Measurements from ENCODE around the gene SMC3. TPM values are rescaled to one million over a fixed set of nuclear protein-coding genes. Genes with fewer than 3 reads are reported as not detected.

SMC3 gene
- polyA plus RNA-seq, 1 of the 3 experiments (the other 2 are of a cell fraction): 10.1 TPM

DNA sequence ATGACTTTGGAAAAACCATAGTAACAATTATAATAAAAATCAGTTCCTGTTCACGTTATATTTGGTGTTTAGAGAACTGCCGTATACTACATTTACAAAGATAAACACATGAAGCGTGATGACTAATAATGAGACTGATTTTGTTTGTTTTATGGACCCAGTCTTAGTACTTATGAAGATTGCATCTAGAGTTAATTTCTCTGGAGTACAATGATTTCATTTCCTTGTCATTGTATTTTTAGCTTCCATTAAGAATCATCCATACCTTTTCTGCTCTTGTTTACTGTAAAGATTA, 79.6 kb downstream of the SMC3 start:
- Histone ChIP-seq H2AFZ (ENCODE audit: low read depth) (no peak overlapping the region), H3K36me3 (replicated peaks in 1 of 2; ENCODE audit: control insufficient read depth in 1 of 2, insufficient read depth in 2 of 2, low read length in 1 of 2) (no peaks in the 10 kb centered on the region), H3F3A (replicated peaks; ENCODE audit: insufficient read depth) (peaks cover 8% of the 10 kb centered on the region), H4K20me1 (ENCODE audit: insufficient read depth) (no peaks in the 10 kb centered on the region), H3K79me2 (ENCODE audit: insufficient read depth) (no peaks in the 10 kb centered on the region), H3K27ac (ENCODE audit: low read depth in 2 of 2, low read length in 1 of 2) (no peak overlapping the region), H3K4me2 (no peak overlapping the region), H3K9me3 (no peaks in the 10 kb centered on the region), H3K9me2 (no peaks in the 10 kb centered on the region), H3K9ac (no peak overlapping the region), H3K27me3 (ENCODE audit: insufficient read depth) (no peaks in the 10 kb centered on the region), H3K4me1 (ENCODE audit: control insufficient read depth in 1 of 2, insufficient read depth in 2 of 2, low read depth in 1 of 2, low read length in 1 of 2) (peaks cover 10 to 35% of the 10 kb centered on the region in 2 experiments; a peak in 3 of 4 replicates), H3K4me3 (ENCODE audit: low read depth in 2 of 2, low read length in 1 of 2) (no peak overlapping the region)
- no peak for DNase-seq
- POLR2A ChIA-PET: no interaction called here
- WGBS (ENCODE audit: low lambda C conversion rate): 76% methylated on average over 3 of the region's 3 CpGs
- CTCF ChIA-PET: interaction anchor here (0.9 to 3.3 kb wide), 6 partner anchors 16 to 342 kb away, joined by 3 to 22 read pairs (median 4); partner anchors contain the start of gene SMNDC1
- TF ChIP-seq RFX5 (IDR thresholded peaks at IDR 0.05; ENCODE audit: low read length) (no peak), TAF1 (IDR thresholded peaks at IDR 0.05; ENCODE audit: borderline replicate concordance, low read depth, low read length) (no peak), FOXM1 (IDR thresholded peaks at IDR 0.05; ENCODE audit: low read depth) (no peak), MEF2A (IDR thresholded peaks at IDR 0.05; ENCODE audit: borderline replicate concordance, low read depth) (no peak), NRF1 (IDR thresholded peaks at IDR 0.05; ENCODE audit: low read depth, low read length) (no peak)
- TF ChIP-seq, protein P1, sequence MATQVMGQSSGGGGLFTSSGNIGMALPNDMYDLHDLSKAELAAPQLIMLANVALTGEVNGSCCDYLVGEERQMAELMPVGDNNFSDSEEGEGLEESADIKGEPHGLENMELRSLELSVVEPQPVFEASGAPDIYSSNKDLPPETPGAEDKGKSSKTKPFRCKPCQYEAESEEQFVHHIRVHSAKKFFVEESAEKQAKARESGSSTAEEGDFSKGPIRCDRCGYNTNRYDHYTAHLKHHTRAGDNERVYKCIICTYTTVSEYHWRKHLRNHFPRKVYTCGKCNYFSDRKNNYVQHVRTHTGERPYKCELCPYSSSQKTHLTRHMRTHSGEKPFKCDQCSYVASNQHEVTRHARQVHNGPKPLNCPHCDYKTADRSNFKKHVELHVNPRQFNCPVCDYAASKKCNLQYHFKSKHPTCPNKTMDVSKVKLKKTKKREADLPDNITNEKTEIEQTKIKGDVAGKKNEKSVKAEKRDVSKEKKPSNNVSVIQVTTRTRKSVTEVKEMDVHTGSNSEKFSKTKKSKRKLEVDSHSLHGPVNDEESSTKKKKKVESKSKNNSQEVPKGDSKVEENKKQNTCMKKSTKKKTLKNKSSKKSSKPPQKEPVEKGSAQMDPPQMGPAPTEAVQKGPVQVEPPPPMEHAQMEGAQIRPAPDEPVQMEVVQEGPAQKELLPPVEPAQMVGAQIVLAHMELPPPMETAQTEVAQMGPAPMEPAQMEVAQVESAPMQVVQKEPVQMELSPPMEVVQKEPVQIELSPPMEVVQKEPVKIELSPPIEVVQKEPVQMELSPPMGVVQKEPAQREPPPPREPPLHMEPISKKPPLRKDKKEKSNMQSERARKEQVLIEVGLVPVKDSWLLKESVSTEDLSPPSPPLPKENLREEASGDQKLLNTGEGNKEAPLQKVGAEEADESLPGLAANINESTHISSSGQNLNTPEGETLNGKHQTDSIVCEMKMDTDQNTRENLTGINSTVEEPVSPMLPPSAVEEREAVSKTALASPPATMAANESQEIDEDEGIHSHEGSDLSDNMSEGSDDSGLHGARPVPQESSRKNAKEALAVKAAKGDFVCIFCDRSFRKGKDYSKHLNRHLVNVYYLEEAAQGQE (IDR thresholded peaks at IDR 0.05; ENCODE audit: low read depth, low read length): no peak
- TF ChIP-seq, protein P2, sequence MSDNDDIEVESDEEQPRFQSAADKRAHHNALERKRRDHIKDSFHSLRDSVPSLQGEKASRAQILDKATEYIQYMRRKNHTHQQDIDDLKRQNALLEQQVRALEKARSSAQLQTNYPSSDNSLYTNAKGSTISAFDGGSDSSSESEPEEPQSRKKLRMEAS (IDR thresholded peaks at IDR 0.05; ENCODE audit: low read depth): no peak

DNA sequence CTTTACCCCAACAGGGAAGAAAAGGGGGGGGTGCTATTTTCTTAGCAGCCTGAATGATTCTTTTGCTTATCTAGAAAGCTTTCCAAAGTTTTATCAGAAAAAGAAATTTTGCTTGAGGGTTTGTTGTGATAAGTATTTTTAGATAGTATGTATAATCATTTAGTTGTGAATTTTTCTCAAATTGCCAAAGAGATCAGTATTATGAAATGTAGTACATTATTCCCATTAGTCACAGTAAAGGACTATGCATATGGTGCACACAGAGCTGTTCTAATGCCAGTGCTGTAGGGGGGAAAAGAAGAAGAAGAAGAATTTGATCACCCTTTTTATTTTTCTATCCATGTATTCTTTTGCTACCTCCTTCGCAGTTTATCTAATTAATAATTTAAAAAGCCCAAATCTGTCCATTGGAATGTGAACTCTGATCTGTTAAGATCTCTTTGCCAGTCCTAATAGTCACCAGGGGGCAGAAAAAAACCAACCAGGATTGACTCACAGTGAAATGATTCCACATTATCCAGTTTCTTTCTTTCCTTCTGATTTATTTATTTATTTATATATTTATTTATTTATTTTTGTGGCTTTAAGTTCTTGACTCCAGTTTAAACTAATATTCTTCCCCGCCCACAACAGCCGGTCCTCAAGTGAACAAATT, 81.3 kb downstream of the SMC3 start:
- TF ChIP-seq RFX5 (IDR thresholded peaks at IDR 0.05; ENCODE audit: low read length): no peak
- TF ChIP-seq, protein P3, sequence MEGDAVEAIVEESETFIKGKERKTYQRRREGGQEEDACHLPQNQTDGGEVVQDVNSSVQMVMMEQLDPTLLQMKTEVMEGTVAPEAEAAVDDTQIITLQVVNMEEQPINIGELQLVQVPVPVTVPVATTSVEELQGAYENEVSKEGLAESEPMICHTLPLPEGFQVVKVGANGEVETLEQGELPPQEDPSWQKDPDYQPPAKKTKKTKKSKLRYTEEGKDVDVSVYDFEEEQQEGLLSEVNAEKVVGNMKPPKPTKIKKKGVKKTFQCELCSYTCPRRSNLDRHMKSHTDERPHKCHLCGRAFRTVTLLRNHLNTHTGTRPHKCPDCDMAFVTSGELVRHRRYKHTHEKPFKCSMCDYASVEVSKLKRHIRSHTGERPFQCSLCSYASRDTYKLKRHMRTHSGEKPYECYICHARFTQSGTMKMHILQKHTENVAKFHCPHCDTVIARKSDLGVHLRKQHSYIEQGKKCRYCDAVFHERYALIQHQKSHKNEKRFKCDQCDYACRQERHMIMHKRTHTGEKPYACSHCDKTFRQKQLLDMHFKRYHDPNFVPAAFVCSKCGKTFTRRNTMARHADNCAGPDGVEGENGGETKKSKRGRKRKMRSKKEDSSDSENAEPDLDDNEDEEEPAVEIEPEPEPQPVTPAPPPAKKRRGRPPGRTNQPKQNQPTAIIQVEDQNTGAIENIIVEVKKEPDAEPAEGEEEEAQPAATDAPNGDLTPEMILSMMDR (IDR thresholded peaks at IDR 0.05): peak; percentile 33
- TF ChIP-seq ELF1 (IDR thresholded peaks at IDR 0.05): no peak
- peak; percentile 21; the same call in 1 of the 2 replicates for TF ChIP-seq RAD21 (IDR thresholded peaks at IDR 0.05; ENCODE audit: low read length)
- TF ChIP-seq FOXJ3 (CRISPR knock-in tag; IDR thresholded peaks at IDR 0.05): no peak
- TF ChIP-seq, protein P2 (IDR thresholded peaks at IDR 0.05; ENCODE audit: low read depth): no peak
- no peak for TF ChIP-seq FOSL2 (IDR thresholded peaks at IDR 0.05; ENCODE audit: borderline replicate concordance, low read depth)
- TF ChIP-seq SMC3 (IDR thresholded peaks at IDR 0.05; ENCODE audit: low read depth, low read length): no peak
- no peak for TF ChIP-seq RXRA (IDR thresholded peaks at IDR 0.05; ENCODE audit: borderline replicate concordance, low read depth)
- TF ChIP-seq, protein P4, sequence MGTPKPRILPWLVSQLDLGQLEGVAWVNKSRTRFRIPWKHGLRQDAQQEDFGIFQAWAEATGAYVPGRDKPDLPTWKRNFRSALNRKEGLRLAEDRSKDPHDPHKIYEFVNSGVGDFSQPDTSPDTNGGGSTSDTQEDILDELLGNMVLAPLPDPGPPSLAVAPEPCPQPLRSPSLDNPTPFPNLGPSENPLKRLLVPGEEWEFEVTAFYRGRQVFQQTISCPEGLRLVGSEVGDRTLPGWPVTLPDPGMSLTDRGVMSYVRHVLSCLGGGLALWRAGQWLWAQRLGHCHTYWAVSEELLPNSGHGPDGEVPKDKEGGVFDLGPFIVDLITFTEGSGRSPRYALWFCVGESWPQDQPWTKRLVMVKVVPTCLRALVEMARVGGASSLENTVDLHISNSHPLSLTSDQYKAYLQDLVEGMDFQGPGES (IDR thresholded peaks at IDR 0.05; ENCODE audit: low read depth, low read length): no peak
- TF ChIP-seq NFIC (IDR thresholded peaks at IDR 0.05; ENCODE audit: borderline replicate concordance): no peak
- TF ChIP-seq JUND (IDR thresholded peaks at IDR 0.05): no peak
- Histone ChIP-seq H3K79me2 (ENCODE audit: insufficient read depth) (no peaks in the 10 kb centered on the region), H4K20me1 (ENCODE audit: insufficient read depth) (no peaks in the 10 kb centered on the region), H3K9ac (no peak overlapping the region), H3K4me3 (ENCODE audit: low read depth in 2 of 2, low read length in 1 of 2) (no peak overlapping the region), H3F3A (replicated peaks; ENCODE audit: insufficient read depth) (peaks cover 5% of the 10 kb centered on the region), H2AFZ (ENCODE audit: low read depth) (no peak overlapping the region), H3K4me2 (no peak overlapping the region), H3K9me3 (no peaks in the 10 kb centered on the region), H3K4me1 (ENCODE audit: control insufficient read depth in 1 of 2, insufficient read depth in 2 of 2, low read depth in 1 of 2, low read length in 1 of 2) (peaks cover 10 to 30% of the 10 kb centered on the region in 2 experiments; a peak in 3 of 4 replicates), H3K36me3 (replicated peaks in 1 of 2; ENCODE audit: control insufficient read depth in 1 of 2, insufficient read depth in 2 of 2, low read length in 1 of 2) (no peaks in the 10 kb centered on the region), H3K9me2 (no peaks in the 10 kb centered on the region), H3K27ac (ENCODE audit: low read depth in 2 of 2, low read length in 1 of 2) (no peak overlapping the region), H3K27me3 (ENCODE audit: insufficient read depth) (no peaks in the 10 kb centered on the region)
- no peak for DNase-seq
- ChIA-PET POLR2A (no interaction called here), CTCF (interaction anchor here (1.2 to 3.3 kb wide), 6 partner anchors 10 to 40 kb away, joined by 3 to 22 read pairs (median 6); no protein-coding TSS in a partner anchor)
- WGBS (ENCODE audit: low lambda C conversion rate): 84% methylated on average over 3 of the region's 3 CpGs

Measured in SK-N-SH (cell line).